GM18520 (cell line): ENCODE results near the gene RBBP9.
"Not testable (repeated sequence)": the region's sequence is repeated elsewhere in the genome, so short reads cannot be mapped to it uniquely, and the experiment has no call there.

ENCODE experiments used
- ATAC-seq: cut with Tn5 transposase; IDR thresholded peaks from one replicate; pipeline ENCODE4 v1.9.1; 2021; ENCODE audit not compliant: unreplicated experiment

Gene RBBP9

GRCh38 chr20:18496740-18497592, at the start of gene RBBP9:
TSS of gene RBBP9 (minus strand) at chr20:18497225. CDS start at chr20:18497167, 58 bp downstream.
- peak; percentile 90 for ATAC-seq

GRCh38 chr20:18545566-18545965, 48.5 kb upstream of the RBBP9 start:
- no peak for ATAC-seq

DNA sequence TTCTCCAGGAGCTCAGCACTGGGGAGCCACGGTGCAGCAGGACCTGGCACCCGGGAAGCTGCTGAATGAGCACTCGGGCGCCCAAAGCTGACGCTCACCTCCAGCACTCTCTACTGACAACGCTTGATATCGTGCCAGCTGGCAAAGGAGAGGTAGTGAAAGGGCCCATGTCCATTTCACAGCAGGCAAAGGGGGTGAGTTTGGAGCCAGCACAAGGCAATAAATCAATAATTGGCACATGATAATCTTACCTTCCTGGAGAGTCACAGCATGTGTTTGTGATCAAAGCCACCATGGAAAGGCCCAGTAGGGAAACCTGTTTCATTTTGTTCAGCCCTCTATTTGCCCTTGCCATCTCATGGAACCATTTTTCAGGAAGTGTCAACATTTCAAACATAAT, 46.9 kb upstream of the RBBP9 start:
- no peak for ATAC-seq

DNA sequence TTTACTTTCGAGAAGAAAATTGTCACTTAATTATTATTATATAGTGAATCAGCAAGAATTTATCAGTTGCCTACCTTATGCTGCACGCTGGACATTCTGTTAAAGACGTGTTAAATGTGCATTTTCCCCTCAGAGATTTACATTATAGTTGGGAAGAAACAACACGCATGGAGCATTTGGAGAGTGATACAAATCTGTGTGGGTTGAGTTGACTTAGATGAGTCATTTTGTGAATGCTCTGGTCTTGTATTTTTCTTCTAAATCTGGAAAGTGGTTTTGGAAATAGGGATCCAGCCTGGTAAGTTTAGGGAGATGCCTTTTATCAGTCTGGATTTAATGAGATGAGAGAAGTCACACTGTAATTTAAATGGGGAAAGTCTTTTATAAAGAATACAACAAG, 46.2 kb upstream of the RBBP9 start:
- ATAC-seq, result no peak

DNA sequence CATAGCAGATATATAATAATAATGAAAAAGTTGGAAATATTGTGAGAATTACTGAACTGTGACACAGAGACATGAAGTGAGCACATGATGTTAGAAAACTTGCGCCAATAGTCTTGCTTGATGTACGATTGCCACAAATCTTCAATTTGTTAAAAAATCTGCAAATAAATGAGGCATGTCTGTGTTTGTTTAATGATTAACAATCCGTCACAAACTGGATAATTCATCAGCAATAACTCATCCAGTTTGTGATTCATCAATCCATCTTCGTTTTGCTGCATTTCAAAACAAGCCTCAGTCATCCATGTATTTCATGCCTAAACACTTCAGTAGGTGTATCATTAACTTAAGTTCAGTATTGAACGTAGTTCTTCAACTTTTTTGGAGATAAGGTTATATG, 44.7 kb upstream of the RBBP9 start:
- ATAC-seq, result no peak

GRCh38 chr20:18537651-18538050, 40.6 kb upstream of the RBBP9 start:
- no peak for ATAC-seq

DNA sequence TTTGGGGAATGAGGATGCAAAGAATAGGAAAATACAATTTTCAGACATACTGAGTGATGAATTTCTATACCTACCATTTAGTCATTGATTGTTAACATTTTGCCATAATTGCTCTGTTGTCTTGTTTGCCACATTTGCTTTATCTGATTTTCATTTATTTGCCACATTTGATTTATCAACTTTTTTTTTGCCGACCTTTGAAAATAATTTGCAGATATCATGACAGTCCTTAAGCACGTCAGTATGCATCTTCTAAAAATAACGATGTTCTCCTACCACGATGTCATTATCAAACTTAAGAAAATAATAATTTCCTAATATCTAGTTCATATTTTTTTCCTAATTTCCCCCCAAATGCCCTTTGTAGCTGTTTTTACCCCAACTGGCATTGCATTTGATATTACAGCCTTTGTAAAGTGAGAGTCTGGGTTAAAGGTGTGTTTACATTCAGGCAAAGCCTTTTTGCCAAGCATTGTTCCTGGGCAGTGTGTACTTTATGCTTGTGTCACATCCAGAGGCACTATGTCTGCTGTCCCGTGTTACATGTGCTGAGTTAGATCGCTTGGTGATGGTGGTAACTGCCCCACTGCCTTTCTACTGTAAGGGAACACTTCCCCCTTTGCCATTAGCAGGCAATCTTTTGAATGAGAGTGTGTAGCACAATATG, 37.1 kb upstream of the RBBP9 start:
- no peak for ATAC-seq

DNA sequence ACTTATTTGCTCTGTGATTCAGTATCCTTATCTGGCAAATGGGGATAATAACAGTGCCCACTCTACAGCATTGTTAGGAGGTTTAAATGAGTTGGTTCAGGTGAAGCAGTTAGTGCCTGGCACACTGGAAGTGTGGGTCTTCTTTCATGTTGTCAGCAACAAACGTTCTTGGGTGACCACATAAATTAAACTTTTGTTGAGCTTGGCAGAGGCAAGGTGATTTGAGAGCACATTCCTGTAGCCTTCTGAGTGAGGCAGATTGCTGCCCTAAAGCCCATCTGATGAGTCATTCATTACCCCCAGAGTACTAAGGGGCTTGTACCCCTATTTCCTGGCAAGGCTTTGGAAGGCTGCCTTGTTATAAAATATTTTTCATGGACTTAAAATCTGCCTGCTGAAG, 36.5 kb upstream of the RBBP9 start:
- no peak for ATAC-seq

- no peak for ATAC-seq
Measured at GRCh38 chr20:18532626-18533025, 35.6 kb upstream of the RBBP9 start.

GRCh38 chr20:18529041-18529440, 32.0 kb upstream of the RBBP9 start:
- no peak for ATAC-seq

DNA sequence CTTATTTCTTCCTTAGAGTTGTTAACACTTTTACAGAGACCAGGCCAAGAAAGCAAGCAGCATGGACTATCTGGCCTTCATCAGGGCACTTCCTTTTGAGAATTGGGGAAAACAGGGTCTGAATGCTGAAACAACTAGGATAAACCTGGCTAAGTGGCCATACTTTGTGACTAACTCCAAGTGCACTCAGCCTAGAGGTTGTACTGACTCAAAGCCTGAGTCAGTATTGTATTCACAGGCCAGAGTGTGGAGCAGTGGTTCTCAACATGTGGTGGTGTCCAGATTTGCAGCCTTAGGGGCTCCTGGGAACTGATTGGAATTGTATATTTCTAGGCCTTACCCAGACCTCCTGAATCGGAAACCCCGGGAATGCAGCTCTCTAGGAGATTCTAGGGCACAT, 30.8 kb upstream of the RBBP9 start:
- ATAC-seq, result no peak

- no peak for ATAC-seq
Measured at GRCh38 chr20:18527339-18527738, 30.3 kb upstream of the RBBP9 start.

DNA sequence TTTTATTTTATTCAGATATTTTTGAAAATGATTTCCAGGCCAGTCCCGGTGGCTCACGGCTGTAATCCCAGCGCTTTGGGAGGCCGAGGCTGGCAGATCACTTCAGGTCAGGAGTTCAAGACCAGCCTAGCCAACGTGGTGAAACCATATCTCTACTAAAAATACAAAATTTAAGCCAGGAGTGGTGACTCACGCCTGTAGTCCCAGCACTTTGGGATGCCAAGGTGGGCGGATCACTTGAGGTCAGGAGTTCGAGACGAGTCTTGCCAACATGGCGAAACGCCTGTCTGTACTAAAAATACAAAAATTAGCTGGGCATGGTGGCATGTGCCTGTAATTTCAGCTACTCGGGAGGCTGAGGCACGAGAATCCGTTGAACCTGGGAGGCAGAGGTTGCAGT, 29.7 kb upstream of the RBBP9 start:
- not testable (repeated sequence) for ATAC-seq

GRCh38 chr20:18524646-18525045, 27.6 kb upstream of the RBBP9 start:
- no peak for ATAC-seq

GRCh38 chr20:18523066-18523465, 26.0 kb upstream of the RBBP9 start:
- no peak for ATAC-seq

GRCh38 chr20:18522066-18522465, 25.0 kb upstream of the RBBP9 start:
- not testable (repeated sequence) for ATAC-seq

GRCh38 chr20:18515973-18516372, 18.9 kb upstream of the RBBP9 start:
- ATAC-seq, result no peak

DNA sequence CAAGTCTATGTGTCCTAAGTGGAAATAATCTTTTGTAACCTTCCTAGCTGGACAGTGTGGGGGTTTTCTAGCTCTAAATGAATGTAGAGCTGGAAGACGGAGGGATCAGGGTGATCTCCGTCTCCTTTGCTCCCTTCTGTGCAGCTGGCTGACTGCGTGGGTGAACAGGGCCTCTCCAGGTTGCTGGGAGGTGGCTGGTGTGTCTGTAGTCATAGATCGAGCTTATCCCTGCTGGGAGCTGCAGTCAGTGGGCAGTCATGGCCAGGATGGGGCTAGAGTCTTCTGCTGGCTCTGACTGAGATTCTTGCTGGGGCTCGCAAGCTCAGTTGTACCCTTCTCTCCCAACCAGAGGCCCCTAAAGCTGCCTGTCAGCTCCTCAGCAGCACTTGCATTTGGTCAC, 17.1 kb upstream of the RBBP9 start:
- no peak for ATAC-seq

GRCh38 chr20:18513208-18513607, 16.2 kb upstream of the RBBP9 start:
- ATAC-seq, result no peak

DNA sequence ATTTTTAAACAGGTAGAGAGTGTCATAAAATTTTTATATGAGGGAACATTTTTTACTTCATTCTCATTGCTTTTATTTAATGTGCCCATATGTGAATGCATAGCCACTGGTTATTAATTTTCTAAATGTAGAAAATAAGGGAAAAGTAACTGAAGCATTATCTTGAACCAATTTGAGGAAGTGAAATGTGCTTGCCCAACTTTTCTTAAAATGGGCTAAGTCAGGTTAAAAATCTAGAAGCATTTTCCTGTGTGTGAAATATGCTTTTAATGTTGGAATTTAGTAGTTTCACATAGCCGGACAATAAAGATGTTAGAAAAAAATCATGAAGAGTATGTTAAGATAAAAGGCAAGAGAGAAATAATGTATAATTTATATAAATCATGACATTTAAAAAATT, 14.5 kb upstream of the RBBP9 start:
- ATAC-seq, result no peak

GRCh38 chr20:18507218-18508191, 10.5 kb upstream of the RBBP9 start, which contains the start of gene SEC23B:
TSS of gene SEC23B (plus strand) at chr20:18507940. CDS start at chr20:18510836, 2,896 bp downstream.
- peak; percentile 97 for ATAC-seq
